HCT116 (cell line): ENCODE measurements around the gene GRID2. TPM values are rescaled to one million over a fixed set of nuclear protein-coding genes. Genes with fewer than 3 reads are reported as not detected.

Experiments used
- ATAC-seq: fragments of 200-7000 bp; cut with Tn5 transposase; 2 replicates; pipeline ENCODE4 v1.9.1; 2020; ENCODE audit warnings: mild to moderate bottlenecking, moderate library complexity
- BruUV-seq: library from RNA; stranded (reverse); fragments of 400-500 nt; replicated peaks from 2 replicates; lab custom pipeline; 2021; lab: Mats Ljungman, UMichigan
- CTCF ChIA-PET: fragments of 300-600 bp; sonication (Branson Sonifier 250); formaldehyde crosslinking; loops from one replicate; lab custom pipeline; 2021; ENCODE audit warnings: antibody characterized with exemption; lab: Charles Lee
- POLR2A ChIA-PET: fragments of 300-600, 350-600 bp; sonication (Branson Sonifier 250); formaldehyde crosslinking; loops from one replicate; lab custom pipeline; 2021; ENCODE audit warnings: antibody characterized with exemption; lab: Charles Lee
- RAD21 ChIA-PET, 2 experiments: fragments of 300-600 bp; sonication (Branson Sonifier 250); formaldehyde crosslinking; loops; one replicate each; lab custom pipeline; 2023; ENCODE audit warnings: low total read pairs in 2 of 2; ENCODE audit not compliant: uncharacterized antibody in 2 of 2, unreplicated experiment in 2 of 2, low non-redundant PET in 1 of 2; lab: Charles Lee
- DNase-seq: peaks from one replicate; pipeline ENCODE4 v3.0.0-alpha.2; 2010; ENCODE audit warnings: low read depth, low spot score
- H2AFZ ChIP-seq: fragments of 200-600 bp; shearing (Covaris generic), sonication (generic); 2 replicates; pipeline ENCODE4 v1.6.1; 2017; ENCODE audit warnings: low read depth, mixed run types, mixed read lengths, antibody characterized with exemption, low read length; ENCODE audit not compliant: poor library complexity, severe bottlenecking
- H3K27ac ChIP-seq: 2 replicates; pipeline ENCODE4 v1.5.1; 2012; ENCODE audit warnings: low read depth, low read length
- H3K27me3 ChIP-seq: fragments of 200-600 bp; sonication (generic); 2 replicates; pipeline ENCODE4 v1.6.1; 2016; ENCODE audit warnings: mixed run types, low read length, mixed read lengths; ENCODE audit not compliant: insufficient read depth
- H3K36me3 ChIP-seq, 2 experiments: fragments of 200-500 bp in 1 of 2; fragments of 200-600 bp in 1 of 2; sonication (Bioruptor generic) in 1 of 2; sonication (generic) in 1 of 2; 2 replicates each; pipeline versions ENCODE4 v1.5.1 to v1.6.1; 2014 to 2016; ENCODE audit warnings: low read length in 2 of 2, inconsistent platforms in 1 of 2, mixed read lengths in 1 of 2, mixed run types in 1 of 2; ENCODE audit not compliant: insufficient read depth in 2 of 2, control insufficient read depth in 1 of 2
- H3K4me1 ChIP-seq, 2 experiments: fragments of 200-600 bp in 1 of 2; sonication (generic) in 1 of 2; 2 replicates each; pipeline versions ENCODE4 v1.5.1 to v1.6.1; 2012 to 2017; ENCODE audit warnings: low read length in 2 of 2, inconsistent platforms in 1 of 2, mild to moderate bottlenecking in 1 of 2, mixed read lengths in 1 of 2, mixed run types in 1 of 2, moderate library complexity in 1 of 2; ENCODE audit not compliant: insufficient read depth in 2 of 2, control insufficient read depth in 1 of 2
- H3K4me2 ChIP-seq: fragments of 200-600 bp; sonication (generic); 2 replicates; pipeline ENCODE4 v1.6.1; 2017; ENCODE audit warnings: mixed run types, low read length, mixed read lengths
- H3K4me3 ChIP-seq, 2 experiments: fragments of 200-600 bp in 1 of 2; sonication (generic) in 1 of 2; replicated peaks in 1 of 2; 2 replicates each; pipeline ENCODE4 v1.5.1; 2011 to 2016; ENCODE audit warnings: low read length in 2 of 2, control low read depth in 1 of 2, low read depth in 1 of 2, mild to moderate bottlenecking in 1 of 2, mixed read lengths in 1 of 2, mixed run types in 1 of 2
- H3K79me2 ChIP-seq: fragments of 200-600 bp; sonication (generic); 2 replicates; pipeline ENCODE4 v1.6.1; 2017; ENCODE audit warnings: mild to moderate bottlenecking, mixed run types, low read length, moderate library complexity, mixed read lengths; ENCODE audit not compliant: insufficient read depth
- H3K9ac ChIP-seq: fragments of 200-600 bp; sonication (generic); 2 replicates; pipeline ENCODE4 v1.6.1; 2016; ENCODE audit warnings: low read length, mixed read lengths
- H3K9me2 ChIP-seq: fragments of 200-600 bp; sonication (generic), shearing (Covaris generic); 2 replicates; pipeline ENCODE4 v1.6.1; 2017; ENCODE audit warnings: mixed run types, mild to moderate bottlenecking, moderate library complexity; ENCODE audit not compliant: insufficient read depth
- H3K9me3 ChIP-seq, 2 experiments: fragments of 200-500 bp in 1 of 2; fragments of 200-600 bp in 1 of 2; sonication (Bioruptor generic) in 1 of 2; sonication (generic) in 1 of 2; 2 replicates each; pipeline ENCODE4 v1.6.1; 2014 to 2017; ENCODE audit warnings: low read length in 2 of 2, mixed read lengths in 2 of 2, inconsistent platforms in 1 of 2, low read depth in 1 of 2, mild to moderate bottlenecking in 1 of 2, mixed run types in 1 of 2, moderate library complexity in 1 of 2; ENCODE audit not compliant: control insufficient read depth in 1 of 2, insufficient read depth in 1 of 2
- H4K20me1 ChIP-seq: fragments of 200-600 bp; sonication (generic), shearing (Covaris generic); 2 replicates; pipeline ENCODE4 v1.6.1; 2017; ENCODE audit warnings: mixed run types, mild to moderate bottlenecking, moderate library complexity; ENCODE audit not compliant: insufficient read depth
- CBX3 ChIP-seq: IDR thresholded peaks from 2 replicates; pipeline ENCODE4 v1.6.1; 2012; ENCODE audit warnings: low read depth
- CEBPB ChIP-seq: IDR thresholded peaks from 2 replicates; pipeline ENCODE4 v1.6.1; 2012; ENCODE audit warnings: low read depth
- EGR1 ChIP-seq: IDR thresholded peaks from 2 replicates; pipeline ENCODE4 v1.6.1; 2012; ENCODE audit warnings: low read depth
- EZH2 ChIP-seq: fragments of 200-600 bp; sonication (generic); IDR thresholded peaks from 2 replicates; pipeline ENCODE4 v1.6.1; 2017; ENCODE audit warnings: antibody characterized with exemption, mixed run types
- POLR2A ChIP-seq: IDR thresholded peaks from 2 replicates; pipeline ENCODE4 v1.7.0; 2011; ENCODE audit warnings: borderline replicate concordance; ENCODE audit not compliant: insufficient read depth, insufficient read length; ENCODE audit errors: extremely low read depth
- POLR2AphosphoS5 ChIP-seq: IDR thresholded peaks from 2 replicates; pipeline ENCODE4 v1.6.1; 2011; ENCODE audit warnings: mild to moderate bottlenecking, low read depth, low read length, moderate library complexity
- RAD21 ChIP-seq: IDR thresholded peaks from 2 replicates; pipeline ENCODE4 v1.6.1; 2012; ENCODE audit warnings: low read depth, mild to moderate bottlenecking
- SP1 ChIP-seq: IDR thresholded peaks from 2 replicates; pipeline ENCODE4 v1.6.1; 2012; ENCODE audit warnings: low read depth
- SRF ChIP-seq: IDR thresholded peaks from 2 replicates; pipeline ENCODE4 v1.6.1; 2012; ENCODE audit warnings: low read depth
- TCF7L2 ChIP-seq: IDR thresholded peaks from 2 replicates; pipeline ENCODE4 v1.7.0; 2011; ENCODE audit warnings: borderline replicate concordance, inconsistent platforms; ENCODE audit not compliant: insufficient read depth, insufficient read length; ENCODE audit errors: extremely low read depth
- ZFX ChIP-seq: fragments of 450-650 bp; IDR thresholded peaks from 2 replicates; pipeline ENCODE4 v1.6.1; 2017
- intact Hi-C: fragments of 100-400 bp; cut with micrococcal nuclease; formaldehyde crosslinking; loops from 2 replicates; pipeline ENCODE4 v1.10.0; 2022
- total RNA-seq: library from RNA; stranded (reverse); gene quantifications from one replicate; pipeline ENCODE4 v1.2.1, GENCODE V29; 2021; ENCODE audit not compliant: unreplicated experiment
- TF ChIP-seq, protein P1 (sequence below), 3 experiments: fragments of 200-600 bp in 1 of 3; sonication (generic) in 1 of 3; IDR thresholded peaks in 2 of 3; conservative IDR thresholded peaks in 1 of 3; 2 replicates each; pipeline ENCODE4 v1.5.1; 2012 to 2017; ENCODE audit warnings: low read depth in 2 of 3, low read length in 2 of 3, antibody characterized with exemption in 1 of 3, borderline replicate concordance in 1 of 3, control low read depth in 1 of 3, mild to moderate bottlenecking in 1 of 3, mixed read lengths in 1 of 3, mixed run types in 1 of 3, moderate library complexity in 1 of 3; ENCODE audit not compliant: insufficient read depth in 1 of 3
- TF ChIP-seq, protein P2 (sequence below): IDR thresholded peaks from 2 replicates; pipeline ENCODE4 v1.6.1; 2012
- TF ChIP-seq, protein P3 (sequence below): IDR thresholded peaks from 2 replicates; pipeline ENCODE4 v1.6.1; 2011; ENCODE audit warnings: mild to moderate bottlenecking, low read length, moderate library complexity; ENCODE audit not compliant: insufficient replicate concordance; ENCODE audit errors: extremely low read depth

GRID2 gene
- total RNA-seq, 1 experiment from 2014 or later, result not detected

DNA sequence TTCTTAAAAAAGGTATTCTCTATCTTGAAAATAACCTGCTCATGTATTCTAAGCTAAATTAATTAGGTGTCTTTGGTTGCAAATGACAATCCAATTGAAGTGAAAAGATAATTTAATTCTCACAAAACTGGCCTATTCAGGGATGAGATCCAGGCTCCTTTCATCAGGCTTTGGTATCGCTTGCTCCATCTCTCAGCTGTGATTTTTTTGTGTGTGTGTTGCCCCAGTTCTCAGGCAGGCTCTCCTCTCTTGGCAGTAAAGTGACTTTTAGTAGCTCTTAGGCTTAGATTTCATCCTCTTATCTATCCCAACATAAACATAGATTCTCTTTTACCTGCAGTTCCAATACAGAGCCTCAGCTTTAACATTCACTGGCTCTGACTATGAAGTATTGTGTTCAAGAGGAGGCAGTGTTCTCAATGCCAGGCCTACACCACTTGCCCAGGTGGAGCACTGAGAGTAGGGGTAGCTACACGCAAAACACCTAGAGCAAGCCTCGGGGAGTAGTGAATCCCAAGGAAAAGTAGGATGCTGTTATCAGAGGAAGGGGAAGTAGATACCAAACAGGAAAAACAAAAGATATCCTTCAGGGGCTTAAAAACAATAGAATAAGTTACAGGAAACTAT lies 1132.3 kb downstream of the GRID2 start:
- Histone ChIP-seq H4K20me1 (no peaks in the 10 kb centered on the region), H3K27ac (no peak overlapping the region), H3K27me3 (no peaks in the 10 kb centered on the region), H3K4me1 (no peaks in the 10 kb centered on the region), H3K36me3 (no peaks in the 10 kb centered on the region), H3K4me2 (no peak overlapping the region), H3K9ac (no peak overlapping the region), H2AFZ (no peak overlapping the region), H3K9me2 (no peaks in the 10 kb centered on the region), H3K4me3 (no peak overlapping the region), H3K79me2 (no peaks in the 10 kb centered on the region), H3K9me3 (no peaks in the 10 kb centered on the region)
- intact Hi-C loops, result no loop called here
- ATAC-seq (no peak), DNase-seq (no peak)
- CTCF ChIA-PET, result no interaction called here
- no peak for TF ChIP-seq ZFX
- POLR2A ChIA-PET, result no interaction called here
- RAD21 ChIA-PET, result no interaction called here
- BruUV-seq, result no TSS peak

DNA sequence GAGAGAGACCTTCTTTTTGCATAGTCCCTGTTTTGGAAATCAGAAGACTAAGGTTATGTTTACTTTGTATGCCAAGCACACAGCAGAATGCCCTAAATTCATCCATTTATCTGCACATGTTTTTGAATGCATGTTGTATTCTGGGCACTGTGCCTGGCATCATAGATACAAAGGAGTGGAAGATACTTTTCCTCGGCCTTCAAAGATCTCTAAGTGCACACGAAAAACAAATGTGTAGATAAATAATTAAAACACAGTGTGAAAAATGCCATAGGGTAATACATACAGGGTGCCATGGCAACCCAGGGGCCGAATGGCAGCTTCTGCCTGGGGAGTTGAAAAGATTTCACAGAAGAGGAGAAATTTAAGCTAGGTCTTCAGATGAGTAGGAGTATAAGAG lies 1134.2 kb downstream of the GRID2 start:
- intact Hi-C loops, result no loop called here
- Histone ChIP-seq H3K9ac (no peak overlapping the region), H4K20me1 (no peaks in the 10 kb centered on the region), H3K79me2 (no peaks in the 10 kb centered on the region), H3K4me2 (no peak overlapping the region), H3K9me3 (no peaks in the 10 kb centered on the region), H3K27me3 (no peaks in the 10 kb centered on the region), H3K9me2 (no peaks in the 10 kb centered on the region), H3K4me3 (no peak overlapping the region), H3K27ac (no peak overlapping the region)
- ChIA-PET POLR2A (no interaction called here), CTCF (no interaction called here)
- no peak for DNase-seq
- BruUV-seq, result no TSS peak
- TF ChIP-seq CEBPB (no peak), CBX3 (no peak), POLR2AphosphoS5 (no peak), EZH2 (no peak), EGR1 (no peak), SP1 (no peak), TCF7L2 (no peak), RAD21 (no peak), SRF (no peak), POLR2A (no peak)
- TF ChIP-seq, protein P1, sequence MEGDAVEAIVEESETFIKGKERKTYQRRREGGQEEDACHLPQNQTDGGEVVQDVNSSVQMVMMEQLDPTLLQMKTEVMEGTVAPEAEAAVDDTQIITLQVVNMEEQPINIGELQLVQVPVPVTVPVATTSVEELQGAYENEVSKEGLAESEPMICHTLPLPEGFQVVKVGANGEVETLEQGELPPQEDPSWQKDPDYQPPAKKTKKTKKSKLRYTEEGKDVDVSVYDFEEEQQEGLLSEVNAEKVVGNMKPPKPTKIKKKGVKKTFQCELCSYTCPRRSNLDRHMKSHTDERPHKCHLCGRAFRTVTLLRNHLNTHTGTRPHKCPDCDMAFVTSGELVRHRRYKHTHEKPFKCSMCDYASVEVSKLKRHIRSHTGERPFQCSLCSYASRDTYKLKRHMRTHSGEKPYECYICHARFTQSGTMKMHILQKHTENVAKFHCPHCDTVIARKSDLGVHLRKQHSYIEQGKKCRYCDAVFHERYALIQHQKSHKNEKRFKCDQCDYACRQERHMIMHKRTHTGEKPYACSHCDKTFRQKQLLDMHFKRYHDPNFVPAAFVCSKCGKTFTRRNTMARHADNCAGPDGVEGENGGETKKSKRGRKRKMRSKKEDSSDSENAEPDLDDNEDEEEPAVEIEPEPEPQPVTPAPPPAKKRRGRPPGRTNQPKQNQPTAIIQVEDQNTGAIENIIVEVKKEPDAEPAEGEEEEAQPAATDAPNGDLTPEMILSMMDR (IDR thresholded peaks at IDR 0.05 in 2 of 3, conservative IDR thresholded peaks at IDR 0.05 in 1 of 3; ENCODE audit: borderline replicate concordance in 1 of 3, insufficient read depth in 1 of 3, low read depth in 2 of 3, low read length in 2 of 3), result no peak
- TF ChIP-seq, protein P2, sequence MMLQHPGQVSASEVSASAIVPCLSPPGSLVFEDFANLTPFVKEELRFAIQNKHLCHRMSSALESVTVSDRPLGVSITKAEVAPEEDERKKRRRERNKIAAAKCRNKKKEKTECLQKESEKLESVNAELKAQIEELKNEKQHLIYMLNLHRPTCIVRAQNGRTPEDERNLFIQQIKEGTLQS, result no peak
- TF ChIP-seq, protein P3, sequence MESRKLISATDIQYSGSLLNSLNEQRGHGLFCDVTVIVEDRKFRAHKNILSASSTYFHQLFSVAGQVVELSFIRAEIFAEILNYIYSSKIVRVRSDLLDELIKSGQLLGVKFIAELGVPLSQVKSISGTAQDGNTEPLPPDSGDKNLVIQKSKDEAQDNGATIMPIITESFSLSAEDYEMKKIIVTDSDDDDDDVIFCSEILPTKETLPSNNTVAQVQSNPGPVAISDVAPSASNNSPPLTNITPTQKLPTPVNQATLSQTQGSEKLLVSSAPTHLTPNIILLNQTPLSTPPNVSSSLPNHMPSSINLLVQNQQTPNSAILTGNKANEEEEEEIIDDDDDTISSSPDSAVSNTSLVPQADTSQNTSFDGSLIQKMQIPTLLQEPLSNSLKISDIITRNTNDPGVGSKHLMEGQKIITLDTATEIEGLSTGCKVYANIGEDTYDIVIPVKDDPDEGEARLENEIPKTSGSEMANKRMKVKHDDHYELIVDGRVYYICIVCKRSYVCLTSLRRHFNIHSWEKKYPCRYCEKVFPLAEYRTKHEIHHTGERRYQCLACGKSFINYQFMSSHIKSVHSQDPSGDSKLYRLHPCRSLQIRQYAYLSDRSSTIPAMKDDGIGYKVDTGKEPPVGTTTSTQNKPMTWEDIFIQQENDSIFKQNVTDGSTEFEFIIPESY, result no peak
- TF ChIP-seq, all 23 proteins: peak for 0
- no peaks in the 10 kb centered on the region for H3K4me1 ChIP-seq
- no peaks in the 10 kb centered on the region for H3K36me3 ChIP-seq
- H2AFZ ChIP-seq, result no peak overlapping the region
- ATAC-seq, result no peak
- RAD21 ChIA-PET, result no interaction called here
